PC-9 (cell line): ENCODE measurements around the gene NETO1. TPM values are rescaled to one million over a fixed set of nuclear protein-coding genes. Genes with fewer than 3 reads are reported as not detected.

ENCODE experiments used
- BruUV-seq: library from RNA; stranded (reverse); fragments of 400-500 nt; replicated peaks from 2 replicates; lab custom pipeline; 2021; lab: Mats Ljungman, UMichigan
- CTCF ChIA-PET: fragments of 300-600 bp; sonication (Branson Sonifier 250); formaldehyde crosslinking; loops from one replicate; lab custom pipeline; 2022; ENCODE audit warnings: antibody characterized with exemption; lab: Charles Lee
- POLR2A ChIA-PET: fragments of 300-600 bp; sonication (Branson Sonifier 250); formaldehyde crosslinking; loops from one replicate; lab custom pipeline; 2022; ENCODE audit warnings: antibody characterized with exemption; ENCODE audit not compliant: unreplicated experiment; lab: Charles Lee
- DNase-seq, 2 experiments: peaks; one replicate each; pipeline versions ENCODE4 v3.0.0 to v3.0.0-alpha.2; 2015 to 2022; ENCODE audit warnings: mixed read lengths in 1 of 2
- H2AFZ ChIP-seq: fragments of 200-600 bp; sonication (generic); 2 replicates; pipeline ENCODE4 v1.8.1; 2017; ENCODE audit warnings: antibody characterized with exemption
- H3F3A ChIP-seq: fragments of 200-600 bp; sonication (generic); 2 replicates; pipeline ENCODE4 v1.8.1; 2017; ENCODE audit warnings: antibody characterized with exemption, mild to moderate bottlenecking, low read depth; ENCODE audit not compliant: insufficient read depth
- H3K27ac ChIP-seq: fragments of 200-600 bp; sonication (generic); 2 replicates; pipeline ENCODE4 v1.6.1; 2016; ENCODE audit warnings: mixed run types
- H3K27me3 ChIP-seq: fragments of 200-600 bp; sonication (generic); 2 replicates; pipeline ENCODE4 v1.6.1; 2016; ENCODE audit warnings: low read depth, mixed run types; ENCODE audit not compliant: insufficient read depth
- H3K36me3 ChIP-seq: fragments of 200-600 bp; sonication (generic); 2 replicates; pipeline ENCODE4 v1.6.1; 2016; ENCODE audit warnings: low read depth, mixed run types
- H3K4me1 ChIP-seq: fragments of 200-600 bp; sonication (generic); replicated peaks from 2 replicates; pipeline ENCODE4 v1.6.1; 2016; ENCODE audit warnings: mixed run types; ENCODE audit not compliant: insufficient read depth
- H3K4me2 ChIP-seq: fragments of 200-600 bp; sonication (generic); 2 replicates; pipeline ENCODE4 v1.6.1; 2017; ENCODE audit warnings: mixed run types
- H3K4me3 ChIP-seq: fragments of 200-600 bp; sonication (generic); 2 replicates; pipeline ENCODE4 v1.6.1; 2016; ENCODE audit warnings: mixed run types
- H3K79me2 ChIP-seq: fragments of 200-600 bp; sonication (generic); 2 replicates; pipeline ENCODE4 v1.6.1; 2017; ENCODE audit warnings: low read depth, mixed run types
- H3K9me2 ChIP-seq: fragments of 200-600 bp; sonication (generic); 2 replicates; pipeline ENCODE4 v1.8.1; 2017; ENCODE audit warnings: mild to moderate bottlenecking; ENCODE audit not compliant: insufficient read depth
- H3K9me3 ChIP-seq: fragments of 200-600 bp; sonication (generic); 2 replicates; pipeline ENCODE4 v1.8.1; 2016; ENCODE audit warnings: low read depth; ENCODE audit not compliant: insufficient read depth
- H4K20me1 ChIP-seq: fragments of 200-600 bp; sonication (generic); 2 replicates; pipeline ENCODE4 v1.8.1; 2017; ENCODE audit not compliant: insufficient read depth
- EZH2 ChIP-seq: fragments of 200-600 bp; sonication (generic); IDR thresholded peaks from 2 replicates; pipeline ENCODE4 v1.8.0; 2017; ENCODE audit warnings: antibody characterized with exemption, low read depth
- intact Hi-C: fragments of 100-400 bp; cut with micrococcal nuclease; formaldehyde crosslinking; loops from one replicate; pipeline ENCODE4 v1.10.0; 2022; ENCODE audit not compliant: unreplicated experiment
- total RNA-seq: library from RNA; stranded (reverse); gene quantifications from 2 replicates; pipeline ENCODE4 v1.2.3, GENCODE V29; 2021
- TF ChIP-seq, protein P1 (sequence below): fragments of 200-600 bp; sonication (generic); conservative IDR thresholded peaks from 2 replicates; pipeline ENCODE4 v1.6.1; 2017; ENCODE audit warnings: mixed run types, antibody characterized with exemption, mild to moderate bottlenecking, moderate library complexity

NETO1 gene
- total RNA-seq, 1 experiment from 2014 or later: not detected

- H3F3A ChIP-seq: no peaks in the 10 kb centered on the region
- H3K4me3 ChIP-seq: no peak overlapping the region
- no peak overlapping the region for H3K4me2 ChIP-seq
- H3K4me1 ChIP-seq: no peaks in the 10 kb centered on the region
- TF ChIP-seq, protein P1, sequence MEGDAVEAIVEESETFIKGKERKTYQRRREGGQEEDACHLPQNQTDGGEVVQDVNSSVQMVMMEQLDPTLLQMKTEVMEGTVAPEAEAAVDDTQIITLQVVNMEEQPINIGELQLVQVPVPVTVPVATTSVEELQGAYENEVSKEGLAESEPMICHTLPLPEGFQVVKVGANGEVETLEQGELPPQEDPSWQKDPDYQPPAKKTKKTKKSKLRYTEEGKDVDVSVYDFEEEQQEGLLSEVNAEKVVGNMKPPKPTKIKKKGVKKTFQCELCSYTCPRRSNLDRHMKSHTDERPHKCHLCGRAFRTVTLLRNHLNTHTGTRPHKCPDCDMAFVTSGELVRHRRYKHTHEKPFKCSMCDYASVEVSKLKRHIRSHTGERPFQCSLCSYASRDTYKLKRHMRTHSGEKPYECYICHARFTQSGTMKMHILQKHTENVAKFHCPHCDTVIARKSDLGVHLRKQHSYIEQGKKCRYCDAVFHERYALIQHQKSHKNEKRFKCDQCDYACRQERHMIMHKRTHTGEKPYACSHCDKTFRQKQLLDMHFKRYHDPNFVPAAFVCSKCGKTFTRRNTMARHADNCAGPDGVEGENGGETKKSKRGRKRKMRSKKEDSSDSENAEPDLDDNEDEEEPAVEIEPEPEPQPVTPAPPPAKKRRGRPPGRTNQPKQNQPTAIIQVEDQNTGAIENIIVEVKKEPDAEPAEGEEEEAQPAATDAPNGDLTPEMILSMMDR: no peak
- TF ChIP-seq EZH2: no peak
- DNase-seq: no peak
- intact Hi-C loops: no loop called here
- H4K20me1 ChIP-seq: no peaks in the 10 kb centered on the region
- ChIA-PET POLR2A (no interaction called here), CTCF (no interaction called here)
- H3K36me3 ChIP-seq: no peaks in the 10 kb centered on the region
- H2AFZ ChIP-seq: no peak overlapping the region
- no peaks in the 10 kb centered on the region for H3K9me3 ChIP-seq
- BruUV-seq: no TSS peak
- no peaks in the 10 kb centered on the region for H3K79me2 ChIP-seq
- no peaks in the 10 kb centered on the region; the same call in 1 of the 2 replicates for H3K9me2 ChIP-seq
- H3K27me3 ChIP-seq: no peaks in the 10 kb centered on the region
- H3K27ac ChIP-seq: no peak overlapping the region
These were observed 84.3 kb downstream of the NETO1 start for GRCh38 chr18:72783530-72783929.

DNA sequence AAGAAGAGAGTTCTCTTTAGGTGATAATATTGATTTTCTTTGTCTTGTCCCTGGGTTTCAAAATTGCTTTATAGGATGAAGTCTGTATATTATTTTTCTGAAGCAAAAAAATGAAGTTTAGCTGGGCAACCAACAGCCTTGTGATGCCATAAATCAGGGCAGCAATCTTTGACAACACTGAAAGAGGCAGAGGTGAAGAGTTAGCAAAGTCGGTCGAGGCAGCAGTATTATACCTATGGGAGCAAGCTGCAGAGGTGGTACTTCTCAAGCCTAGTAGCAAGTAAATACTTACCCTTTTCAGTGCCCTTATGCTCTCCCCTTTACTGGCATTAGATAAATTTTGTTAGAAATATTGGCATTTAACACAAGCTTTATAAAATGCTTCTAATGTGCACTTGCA is 92.9 kb downstream of the NETO1 start:
- BruUV-seq: no TSS peak
- H3K79me2 ChIP-seq: no peaks in the 10 kb centered on the region
- no peaks in the 10 kb centered on the region for H3K4me1 ChIP-seq
- no peak overlapping the region for H3K4me2 ChIP-seq
- H3K27ac ChIP-seq: no peak overlapping the region
- H4K20me1 ChIP-seq: no peaks in the 10 kb centered on the region
- H2AFZ ChIP-seq: no peak overlapping the region
- intact Hi-C loops: no loop called here
- no peaks in the 10 kb centered on the region; the same call in 1 of the 2 replicates for H3K9me2 ChIP-seq
- peak in 1 of 2 experiments; percentile 11 for DNase-seq
- no peak for TF ChIP-seq EZH2
- TF ChIP-seq, protein P1: no peak
- no peaks in the 10 kb centered on the region for H3F3A ChIP-seq
- ChIA-PET POLR2A (interaction anchor here (0.6 kb wide), 1 partner anchor 489 kb away, joined by 7 read pairs; no protein-coding TSS in a partner anchor), CTCF (no interaction called here)
- no peak overlapping the region for H3K4me3 ChIP-seq
- H3K27me3 ChIP-seq: no peaks in the 10 kb centered on the region
- no peaks in the 10 kb centered on the region for H3K36me3 ChIP-seq
- no peaks in the 10 kb centered on the region for H3K9me3 ChIP-seq

DNA sequence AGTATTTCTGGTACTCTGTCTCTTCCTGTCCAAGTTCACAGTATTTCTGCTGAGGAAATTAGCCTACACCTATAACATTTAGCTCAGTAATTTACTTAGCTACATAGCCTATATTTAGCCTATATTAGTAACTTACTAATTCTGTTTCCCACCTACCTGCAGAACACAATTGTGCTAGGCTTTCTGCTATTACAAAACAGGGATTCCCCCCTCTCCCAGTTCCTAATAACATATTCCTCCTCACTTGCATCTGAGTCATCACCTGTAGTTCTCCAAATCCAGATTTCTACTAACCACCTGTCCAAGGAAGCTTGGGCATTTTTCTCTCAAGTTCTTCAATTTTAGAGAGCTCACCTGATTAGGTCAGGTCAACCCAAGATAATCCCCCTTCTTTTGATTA is 94.9 kb downstream of the NETO1 start:
- no peaks in the 10 kb centered on the region for H3K27me3 ChIP-seq
- no peak overlapping the region for H2AFZ ChIP-seq
- H4K20me1 ChIP-seq: no peaks in the 10 kb centered on the region
- no TSS peak for BruUV-seq
- no peaks in the 10 kb centered on the region for H3K79me2 ChIP-seq
- TF ChIP-seq, protein P1: no peak
- no peak for TF ChIP-seq EZH2
- intact Hi-C loops: no loop called here
- ChIA-PET POLR2A (interaction anchor here (0.6 kb wide), 1 partner anchor 517 kb away, joined by 4 read pairs; no protein-coding TSS in a partner anchor), CTCF (no interaction called here)
- H3K4me3 ChIP-seq: no peak overlapping the region
- H3K4me2 ChIP-seq: no peak overlapping the region
- no peaks in the 10 kb centered on the region for H3K36me3 ChIP-seq
- H3K27ac ChIP-seq: no peak overlapping the region
- no peaks in the 10 kb centered on the region for H3K4me1 ChIP-seq
- no peaks in the 10 kb centered on the region for H3K9me3 ChIP-seq
- H3K9me2 ChIP-seq: no peaks in the 10 kb centered on the region
- DNase-seq: no peak
- H3F3A ChIP-seq: no peaks in the 10 kb centered on the region
